GM13976 (cell line): ENCODE results near the gene TMEM94.

ENCODE experiments used
- DNase-seq: peaks from one replicate; pipeline ENCODE4 v3.0.0; 2012; ENCODE audit warnings: low spot score
- in situ Hi-C: fragments of 300-500 bp; cut with MboI; formaldehyde crosslinking; loops from one replicate; pipeline ENCODE4 v1.12.0; 2022; ENCODE audit warnings: low sequenced_read_pairs, mixed read lengths, inconsistent platforms; ENCODE audit not compliant: unreplicated experiment
- TF ChIP-seq, protein P1 (sequence below): IDR thresholded peaks from 2 replicates; pipeline ENCODE4 v1.5.1; 2012; ENCODE audit warnings: borderline replicate concordance, mild to moderate bottlenecking; ENCODE audit not compliant: insufficient read depth; ENCODE audit errors: extremely low read depth, missing control alignments, control extremely low read depth

TMEM94 gene

DNA sequence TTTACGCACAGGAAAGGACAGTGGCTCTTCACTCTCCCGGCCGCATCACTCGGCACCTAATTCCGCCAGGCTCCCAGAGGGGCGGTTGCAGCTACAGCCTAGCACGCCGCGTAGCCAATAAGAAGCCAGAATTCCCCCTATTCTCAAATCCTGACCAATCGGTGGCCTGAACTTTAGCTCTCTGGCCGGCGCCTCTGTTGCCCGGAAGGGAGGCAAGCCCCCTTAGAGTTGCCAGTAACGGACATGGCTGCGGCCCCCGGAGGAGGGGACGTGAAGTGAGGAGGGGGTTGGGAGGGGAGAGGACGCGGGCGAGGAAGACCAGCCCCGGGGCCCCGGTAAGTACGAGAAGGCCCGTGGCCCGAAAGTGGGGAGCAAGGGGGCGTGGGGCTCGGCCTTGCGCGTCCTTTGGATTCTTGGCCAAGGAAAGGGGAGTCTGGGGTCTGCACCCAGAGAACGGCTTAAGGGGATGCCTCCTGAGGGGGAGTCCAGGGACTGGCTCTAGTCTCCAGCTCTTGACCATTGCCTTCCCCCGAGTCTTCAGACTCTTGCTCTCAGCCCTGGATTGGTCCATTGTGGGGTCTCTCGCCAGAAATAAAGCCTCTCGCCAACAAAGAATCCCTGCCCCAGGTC lies at the start of gene TMEM94:
TSS of gene TMEM94 (plus strand) at position 219 of the 630 bp plus-strand sequence. CDS start 15,271 bp downstream, outside the sequence.
- peak; percentile 95 for DNase-seq
- in situ Hi-C loops = no loop called here
- TF ChIP-seq, protein P1, sequence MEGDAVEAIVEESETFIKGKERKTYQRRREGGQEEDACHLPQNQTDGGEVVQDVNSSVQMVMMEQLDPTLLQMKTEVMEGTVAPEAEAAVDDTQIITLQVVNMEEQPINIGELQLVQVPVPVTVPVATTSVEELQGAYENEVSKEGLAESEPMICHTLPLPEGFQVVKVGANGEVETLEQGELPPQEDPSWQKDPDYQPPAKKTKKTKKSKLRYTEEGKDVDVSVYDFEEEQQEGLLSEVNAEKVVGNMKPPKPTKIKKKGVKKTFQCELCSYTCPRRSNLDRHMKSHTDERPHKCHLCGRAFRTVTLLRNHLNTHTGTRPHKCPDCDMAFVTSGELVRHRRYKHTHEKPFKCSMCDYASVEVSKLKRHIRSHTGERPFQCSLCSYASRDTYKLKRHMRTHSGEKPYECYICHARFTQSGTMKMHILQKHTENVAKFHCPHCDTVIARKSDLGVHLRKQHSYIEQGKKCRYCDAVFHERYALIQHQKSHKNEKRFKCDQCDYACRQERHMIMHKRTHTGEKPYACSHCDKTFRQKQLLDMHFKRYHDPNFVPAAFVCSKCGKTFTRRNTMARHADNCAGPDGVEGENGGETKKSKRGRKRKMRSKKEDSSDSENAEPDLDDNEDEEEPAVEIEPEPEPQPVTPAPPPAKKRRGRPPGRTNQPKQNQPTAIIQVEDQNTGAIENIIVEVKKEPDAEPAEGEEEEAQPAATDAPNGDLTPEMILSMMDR = no peak

GRCh38 chr17:75407655-75408352 lies 48.6 kb upstream of the TMEM94 start:
- in situ Hi-C loops = loop anchor here (10.0 kb wide), 1 partner anchor 83 kb away; no protein-coding TSS in a partner anchor
- DNase-seq = no peak
- TF ChIP-seq, protein P1 = no peak

DNA sequence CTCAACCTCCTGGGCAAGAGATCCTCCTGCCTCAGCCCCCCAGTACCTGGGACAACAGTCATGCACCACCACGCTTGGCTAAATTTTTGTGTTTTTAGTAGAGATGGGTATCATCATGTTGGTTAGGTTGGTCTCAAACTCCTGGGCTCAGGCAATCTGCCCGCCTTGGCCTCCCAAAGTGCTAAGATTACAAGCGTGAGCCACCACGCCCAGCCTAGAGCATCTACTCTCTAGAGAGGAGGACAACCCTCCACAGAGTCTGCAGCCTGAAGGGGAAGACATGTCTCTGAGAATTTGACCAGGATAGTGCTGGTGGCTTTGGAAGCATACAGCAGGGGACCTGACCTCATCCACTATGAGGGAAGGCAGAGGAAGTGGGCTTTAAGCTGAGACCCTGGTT lies 46.3 kb upstream of the TMEM94 start:
- DNase-seq = no peak
- in situ Hi-C loops = loop anchor here (5.0 kb wide), 1 partner anchor 138 kb away; the partner anchor contains the start of gene MIF4GD
- TF ChIP-seq, protein P1 = no peak

GRCh38 chr17:75411328-75412067 lies 44.9 kb upstream of the TMEM94 start:
- no peak for DNase-seq
- in situ Hi-C loops = loop anchor here (5.0 kb wide), 1 partner anchor 139 kb away; the partner anchor contains the start of gene MIF4GD
- TF ChIP-seq, protein P1 = no peak

DNA sequence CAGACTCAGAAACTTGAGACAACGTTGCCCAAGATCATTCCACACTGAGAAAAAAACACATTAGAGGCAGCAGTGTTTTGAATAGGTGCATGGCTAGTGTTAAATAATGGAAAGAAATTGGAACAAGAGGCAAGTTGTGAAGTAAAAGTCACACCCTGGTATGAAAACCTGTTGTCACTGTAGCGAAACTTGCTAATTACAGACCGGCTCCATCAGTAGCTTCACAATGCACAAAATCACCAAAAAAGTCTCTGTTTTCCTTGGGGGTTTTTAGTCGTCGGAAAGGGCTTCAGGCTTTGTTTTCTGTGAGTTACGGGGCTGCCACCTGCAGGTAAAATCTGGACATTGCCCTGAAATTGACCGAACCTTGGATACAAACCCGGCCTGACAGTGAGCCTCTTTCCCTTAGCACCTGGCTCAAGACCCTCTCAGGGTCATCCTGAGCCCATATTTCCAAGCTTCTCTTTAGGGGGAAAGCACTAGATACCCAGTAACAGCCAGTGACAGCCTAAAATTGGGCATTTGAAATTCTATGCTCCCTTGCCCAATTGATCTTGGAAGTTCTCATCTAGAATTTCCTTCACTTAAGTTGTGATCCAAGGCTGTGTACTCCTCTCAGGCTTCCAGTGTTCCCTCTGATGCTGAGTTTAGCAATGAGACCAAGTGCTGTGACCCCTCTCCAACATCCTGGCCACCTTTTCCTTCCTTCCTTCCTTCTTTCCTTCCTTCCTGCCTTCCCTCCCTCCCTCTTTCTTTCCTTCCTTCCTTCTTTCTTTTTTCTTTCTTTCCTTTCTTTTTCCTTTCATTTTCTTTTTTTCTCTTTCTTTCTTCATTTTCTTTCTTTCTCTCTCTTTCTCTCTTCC lies 43.7 kb upstream of the TMEM94 start:
- peak; percentile 79 for DNase-seq

More for the DNA sequence above, 43.7 kb upstream of the TMEM94 start:
- TF ChIP-seq, protein P1 = peak; percentile 72
- in situ Hi-C loops = loop anchor here (5.0 kb wide), 1 partner anchor 140 kb away; the partner anchor contains the start of gene MIF4GD
